ENCODE results near the gene UNC5C.
"Not testable (repeated sequence)": the region's sequence is repeated elsewhere in the genome, so short reads cannot be mapped to it uniquely, and the experiment has no call there.

The UNC5C gene

DNA sequence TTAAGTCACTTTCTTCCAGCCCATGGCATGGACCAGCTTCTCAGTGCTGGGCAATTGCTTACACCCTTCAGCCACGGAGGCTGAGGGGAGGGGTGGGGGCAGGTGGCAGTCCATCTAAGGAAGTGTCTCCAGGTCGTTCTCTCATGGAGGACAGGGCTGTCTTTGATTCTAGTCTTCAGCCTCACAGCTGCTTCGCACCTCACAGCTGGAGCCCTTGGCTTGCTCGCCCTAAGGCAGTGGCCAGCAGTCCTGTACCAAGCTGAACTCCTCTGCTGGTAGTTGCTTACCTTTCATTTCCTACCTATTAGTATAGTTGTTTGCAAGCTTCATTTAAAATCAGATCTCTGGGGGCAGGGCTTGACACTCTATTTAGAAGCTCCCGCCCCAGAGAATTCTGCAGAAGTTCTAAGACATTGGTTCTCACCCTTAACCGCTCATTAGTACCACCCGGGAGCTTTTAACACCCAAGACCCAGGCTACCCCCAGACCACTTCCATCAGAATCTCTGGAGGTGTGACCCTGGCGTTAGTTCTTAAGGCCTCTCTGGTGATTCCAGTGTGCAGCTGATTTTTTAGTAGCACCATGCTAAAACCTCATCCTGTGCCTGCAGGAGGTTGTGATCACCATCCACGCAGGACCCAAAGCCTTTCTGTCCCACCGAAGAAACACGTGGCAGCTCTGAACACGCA is 386.8 kb downstream of the UNC5C start:
- no peak for DNase-seq

DNA sequence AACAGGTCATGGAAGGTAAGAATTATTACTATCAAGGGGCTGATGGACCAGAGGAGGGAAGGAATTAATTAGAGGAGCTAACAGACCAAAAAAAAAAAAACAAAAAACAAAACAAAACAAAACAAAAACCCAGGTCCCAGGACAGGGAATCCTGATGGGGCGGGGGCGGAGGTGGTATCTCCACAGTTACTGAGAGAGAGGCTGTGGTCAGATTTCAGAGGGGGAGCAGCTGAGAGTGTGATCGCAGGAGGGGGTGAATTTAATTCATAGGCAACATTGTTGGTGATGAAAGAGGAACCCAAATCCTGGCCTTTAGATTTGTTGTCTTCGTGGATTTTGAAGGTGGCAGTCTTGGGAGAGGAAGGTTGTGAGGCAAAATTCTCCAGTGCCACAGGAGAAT is 389.4 kb downstream of the UNC5C start:
- no peak for DNase-seq

DNA sequence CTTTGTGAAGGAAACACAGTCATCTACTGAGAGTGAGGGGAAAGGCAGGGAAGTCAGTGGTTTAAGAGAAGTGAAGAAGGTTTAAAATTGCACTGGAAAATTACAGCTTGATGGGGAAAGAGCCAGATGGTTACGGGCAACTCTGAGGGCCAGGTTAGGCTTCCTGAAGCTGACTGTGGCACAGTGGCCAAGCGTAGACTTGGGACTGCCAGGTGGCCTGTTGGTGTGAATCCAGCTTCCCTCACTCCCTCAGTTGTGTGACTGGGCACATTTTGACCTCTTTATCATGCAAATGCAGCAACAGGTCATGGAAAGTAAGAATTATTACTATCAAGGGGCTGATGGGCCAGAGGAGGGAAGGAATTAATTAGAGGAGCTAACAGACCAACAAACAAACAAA is 390.1 kb downstream of the UNC5C start:
- DNase-seq: no peak

DNA sequence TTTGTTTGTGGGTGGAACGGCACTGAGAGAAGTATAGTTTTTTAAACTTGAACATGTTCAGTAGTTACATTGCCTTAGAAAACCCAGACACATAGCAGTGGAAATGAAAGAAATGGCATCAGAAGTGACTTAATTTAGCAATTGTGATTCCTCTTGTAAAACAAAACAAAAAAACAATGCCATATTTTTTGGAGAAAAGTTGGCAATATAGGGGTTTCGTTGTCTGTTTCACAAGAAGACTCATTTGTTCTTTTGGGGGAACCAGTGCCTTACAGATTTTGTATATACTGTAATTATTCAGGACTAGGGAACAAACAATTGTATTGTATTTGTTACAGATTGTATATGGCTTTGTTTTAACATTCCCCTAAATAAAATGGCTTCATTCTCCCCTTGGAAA is 390.7 kb downstream of the UNC5C start:
- DNase-seq: no peak

DNA sequence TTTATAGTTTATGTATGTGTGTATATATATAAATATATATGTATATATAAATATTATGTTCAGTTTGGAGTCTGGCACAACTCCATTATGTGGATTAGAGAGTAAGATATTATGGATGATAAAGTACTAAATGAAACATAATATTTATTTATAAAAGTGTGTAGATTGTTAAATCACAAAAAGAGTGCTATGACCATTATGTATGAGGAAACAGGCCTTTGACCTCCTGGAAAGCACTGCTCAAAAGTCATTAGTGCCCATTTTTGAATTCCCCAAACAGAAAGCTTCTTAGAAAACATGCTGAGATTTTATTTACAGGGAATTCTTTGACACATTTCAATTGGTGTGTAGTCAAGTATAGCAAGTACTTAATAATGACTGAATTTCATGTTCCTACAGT is 391.2 kb downstream of the UNC5C start:
- no peak for DNase-seq

DNA sequence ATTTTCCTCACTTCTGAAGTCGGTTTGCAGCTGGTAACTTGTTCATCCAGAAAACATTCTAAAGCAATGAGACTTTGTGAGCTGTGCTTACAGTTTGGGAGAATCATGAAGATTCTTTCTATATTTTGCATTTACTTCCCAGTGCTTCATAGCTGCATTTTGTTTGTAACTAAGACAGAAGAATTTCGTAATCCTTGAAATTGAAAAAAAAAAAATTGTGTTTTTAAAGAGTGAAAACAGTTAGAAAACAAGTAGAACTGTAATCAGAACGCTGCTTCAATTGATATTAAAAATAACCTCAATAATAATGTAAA is 392.4 kb downstream of the UNC5C start:
- DNase-seq: no peak

DNA sequence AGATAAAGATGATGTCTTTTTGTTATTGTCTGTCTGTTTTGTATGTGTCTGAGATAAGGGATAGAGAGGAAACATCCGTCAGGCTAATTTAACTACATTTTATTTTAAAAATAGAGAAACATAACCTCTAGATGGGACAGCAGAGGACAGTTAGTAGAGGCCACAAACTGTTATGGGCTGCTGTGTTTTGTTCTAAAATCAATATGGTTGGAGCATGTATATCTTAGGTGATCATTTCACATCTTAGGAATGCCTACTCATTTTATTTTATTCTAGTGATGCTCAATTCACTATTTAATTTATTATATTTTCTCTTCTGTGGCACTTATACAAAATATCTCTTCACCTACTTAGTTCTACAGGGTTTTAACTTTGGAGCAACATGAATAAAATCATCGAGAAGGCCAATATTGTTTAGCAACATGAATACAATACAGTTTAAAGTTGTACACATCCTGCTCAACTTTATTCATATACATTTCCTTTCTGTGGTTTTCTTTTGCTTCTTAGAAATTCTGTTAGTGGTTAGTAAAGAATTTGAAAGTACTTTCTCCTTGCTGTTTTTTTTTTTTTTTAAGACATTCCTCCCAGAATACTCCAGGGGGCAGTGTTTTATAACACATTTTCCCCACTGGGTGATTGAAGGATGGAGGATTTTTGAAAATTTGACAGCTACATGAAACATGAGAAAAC is 392.9 kb downstream of the UNC5C start:
- DNase-seq: peak; percentile 49

DNA sequence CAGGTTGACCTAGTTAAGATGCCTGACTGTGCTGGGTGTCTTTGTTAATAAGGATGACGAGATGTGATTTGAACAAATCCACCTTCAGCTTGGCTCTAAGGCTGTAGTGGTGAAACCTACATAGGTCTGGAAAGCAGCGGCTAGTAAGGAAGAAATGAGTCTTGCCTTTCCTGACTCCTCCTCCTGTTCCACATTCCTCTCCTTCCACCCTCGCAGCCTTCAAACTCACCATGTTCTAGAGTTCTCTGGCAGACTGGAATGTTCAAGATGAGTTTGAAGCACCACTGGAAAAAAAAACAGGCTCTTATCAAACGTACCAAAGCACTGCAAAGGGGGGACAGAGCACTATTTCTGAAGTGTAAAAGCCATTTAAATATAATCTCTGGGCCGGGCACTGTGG is 395.6 kb downstream of the UNC5C start:
- no peak for DNase-seq

DNA sequence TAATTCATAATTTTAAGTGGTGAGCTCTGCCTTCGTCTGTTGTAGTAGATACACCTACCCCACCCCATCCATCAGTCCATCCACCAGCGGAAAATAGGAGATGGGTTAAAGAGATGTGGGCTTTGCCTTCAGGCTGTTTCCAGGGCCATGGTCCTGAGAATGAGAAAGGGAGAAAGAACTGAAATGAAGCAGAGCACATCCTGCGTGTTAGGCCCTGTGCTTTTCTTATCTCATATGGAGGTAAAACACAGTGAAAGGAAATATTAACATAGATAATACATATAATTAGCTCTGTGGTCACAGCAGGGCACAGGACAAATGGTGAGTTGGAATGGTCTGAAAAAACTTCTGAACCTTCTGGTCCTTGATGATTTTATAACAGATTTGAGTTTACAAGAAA is 397.5 kb downstream of the UNC5C start:
- no peak for DNase-seq

DNA sequence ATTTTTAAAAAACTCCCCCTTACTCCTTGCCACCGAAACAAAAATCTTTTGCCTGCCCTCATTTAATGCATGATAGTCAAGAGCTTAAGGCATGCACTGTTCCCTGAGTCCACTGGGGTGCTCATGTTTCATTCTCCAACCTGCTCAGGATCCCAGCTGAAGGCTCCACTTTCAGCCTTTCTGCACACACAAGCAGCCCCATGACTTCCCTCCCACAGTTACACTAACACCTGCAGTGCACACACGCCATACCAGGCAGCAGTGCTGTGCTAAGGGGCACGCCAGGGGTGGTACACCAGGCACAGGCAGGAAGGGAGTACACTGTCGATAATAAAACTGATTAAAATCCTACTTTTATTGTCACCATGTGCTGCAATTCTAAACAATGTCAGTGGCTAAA is 405.8 kb downstream of the UNC5C start:
- DNase-seq: no peak

DNA sequence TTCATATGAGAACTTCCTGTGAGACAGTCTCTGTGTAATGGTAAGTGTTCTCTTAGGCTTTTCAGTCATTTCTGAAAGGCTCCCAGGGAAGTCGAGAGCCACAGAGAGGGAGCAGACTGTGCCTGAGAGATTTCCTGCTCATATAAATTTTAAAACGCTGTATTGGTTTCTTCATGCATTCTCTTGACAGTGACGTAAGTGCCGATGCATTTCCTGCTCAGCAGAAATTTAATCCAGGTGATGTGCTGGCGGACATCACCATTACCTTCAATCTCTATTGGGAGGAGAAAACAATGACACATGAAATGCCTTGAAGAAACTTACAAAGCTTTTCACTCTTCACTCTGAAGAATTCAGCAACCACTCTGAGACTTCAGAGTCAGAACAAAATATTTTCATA is 407.4 kb downstream of the UNC5C start:
- DNase-seq: no peak

DNA sequence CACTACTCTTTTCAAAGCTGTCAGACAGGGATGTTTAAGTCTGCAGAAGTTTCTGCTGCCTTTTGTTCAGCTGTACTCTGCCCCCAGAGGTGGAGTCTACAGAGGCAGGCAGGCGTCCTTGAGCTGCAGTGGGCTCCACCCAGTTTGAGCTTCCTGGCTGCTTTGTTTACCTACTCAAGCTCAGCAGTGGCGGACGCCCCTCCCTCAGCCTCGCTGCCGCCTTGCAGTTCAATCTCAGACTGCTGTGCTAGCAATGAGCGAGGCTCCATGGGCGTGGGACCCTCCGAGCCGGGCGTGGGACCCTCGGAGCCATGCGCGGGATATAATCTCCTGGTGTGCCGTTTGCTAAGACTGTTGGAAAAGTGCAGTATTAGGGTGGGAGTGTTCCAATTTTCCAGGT is 409.3 kb downstream of the UNC5C start:
- DNase-seq: not testable (repeated sequence)

DNA sequence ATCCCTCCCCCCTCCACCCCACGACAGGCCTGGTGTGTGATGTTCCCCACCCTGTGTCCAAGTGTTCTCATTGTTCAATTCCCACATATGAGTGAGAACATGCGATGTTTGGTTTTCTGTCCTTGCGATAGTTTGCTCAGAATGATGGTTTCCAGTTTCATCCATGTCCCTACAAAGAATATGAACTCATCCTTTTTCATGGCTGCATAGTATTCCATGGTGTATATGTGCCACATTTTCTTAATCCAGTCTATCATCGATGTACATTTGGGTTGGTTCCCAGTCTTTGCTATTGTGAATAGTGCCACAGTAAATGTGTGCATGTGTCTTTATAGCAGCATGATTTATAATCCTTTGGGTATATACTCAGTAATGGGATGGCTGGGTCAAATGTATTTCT is 414.8 kb downstream of the UNC5C start:
- not testable (repeated sequence) for DNase-seq

DNA sequence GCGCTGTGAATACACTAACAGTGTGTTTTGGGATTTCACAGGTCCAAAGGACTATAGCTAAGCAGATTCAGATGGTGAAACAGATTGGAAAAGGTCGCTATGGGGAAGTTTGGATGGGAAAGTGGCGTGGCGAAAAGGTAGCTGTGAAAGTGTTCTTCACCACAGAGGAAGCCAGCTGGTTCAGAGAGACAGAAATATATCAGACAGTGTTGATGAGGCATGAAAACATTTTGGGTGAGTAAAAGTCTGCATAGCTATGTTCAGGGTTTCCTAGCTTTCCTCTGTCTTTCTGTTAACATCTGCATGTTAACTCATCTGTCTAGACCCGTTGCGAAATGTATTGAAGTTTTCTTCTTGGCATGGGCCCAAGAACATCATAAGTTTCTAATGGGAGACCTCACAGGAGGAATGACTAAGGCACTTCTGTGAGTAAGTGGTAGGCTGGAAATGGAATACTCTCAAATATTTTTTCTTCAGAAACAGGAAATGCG is 418.9 kb downstream of the UNC5C start:
- DNase-seq: no peak

DNA sequence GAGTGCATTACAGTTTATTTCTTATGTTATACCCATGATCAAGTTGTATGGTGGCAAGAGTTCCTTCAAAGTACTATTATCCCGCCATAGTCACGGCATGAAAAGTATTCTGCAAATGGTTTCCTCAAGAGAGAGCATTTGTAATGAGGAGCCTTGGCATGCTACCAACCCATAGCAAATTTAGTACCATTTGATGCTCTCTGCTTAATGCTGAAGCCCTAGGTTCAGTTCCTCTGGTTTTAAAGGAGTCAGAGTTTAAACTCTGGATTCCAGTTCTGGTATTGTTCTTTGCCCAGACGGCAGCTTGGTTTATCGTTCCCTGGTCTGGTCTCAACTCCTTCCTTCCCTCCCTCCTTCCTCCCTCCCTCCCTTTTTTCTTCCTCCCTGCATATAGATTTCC is 419.7 kb downstream of the UNC5C start:
- no peak for DNase-seq

DNA sequence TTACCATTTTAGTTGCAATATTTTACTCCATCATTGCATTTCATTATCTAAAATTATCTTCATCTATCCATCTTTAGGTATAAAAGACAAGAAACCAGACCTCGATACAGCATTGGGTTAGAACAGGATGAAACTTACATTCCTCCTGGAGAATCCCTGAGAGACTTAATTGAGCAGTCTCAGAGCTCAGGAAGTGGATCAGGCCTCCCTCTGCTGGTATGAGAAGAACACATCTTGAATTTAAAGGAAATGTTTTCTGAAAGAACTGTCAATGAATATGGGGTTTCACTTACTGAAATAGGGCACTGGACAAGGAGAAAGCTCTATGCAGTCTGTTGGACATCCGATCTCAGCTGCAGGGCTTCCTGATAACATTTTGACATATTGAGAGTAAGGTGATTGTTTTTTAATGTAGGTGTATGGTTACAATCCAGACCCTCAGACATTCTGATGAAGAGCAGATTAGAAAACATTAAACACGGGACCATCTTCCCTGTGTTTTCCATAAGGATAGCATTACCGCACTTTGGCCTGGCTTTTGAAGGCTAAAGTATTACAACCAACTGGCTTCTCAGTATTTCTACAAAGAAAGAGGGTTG is 423.8 kb downstream of the UNC5C start:
- no peak for DNase-seq

DNA sequence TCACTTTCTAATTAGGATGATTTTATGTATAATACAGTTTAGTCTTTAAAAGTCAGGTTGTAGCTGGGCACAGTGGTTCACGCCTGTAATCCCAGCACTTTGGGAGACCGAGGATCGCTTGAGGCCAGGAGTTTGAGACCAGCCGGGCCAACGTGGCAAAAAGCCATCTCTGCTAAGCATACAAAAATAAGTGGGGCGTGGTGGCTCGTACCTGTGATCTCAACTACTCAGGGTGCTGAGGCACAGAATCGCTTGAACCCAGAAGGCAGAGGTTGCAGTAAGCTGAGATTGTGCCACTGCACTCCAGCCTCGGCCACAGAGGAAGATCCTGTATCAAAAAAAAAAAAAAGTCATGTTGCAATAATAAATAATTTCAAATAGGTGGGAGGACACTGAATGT is 426.8 kb downstream of the UNC5C start:
- no peak for DNase-seq

DNA sequence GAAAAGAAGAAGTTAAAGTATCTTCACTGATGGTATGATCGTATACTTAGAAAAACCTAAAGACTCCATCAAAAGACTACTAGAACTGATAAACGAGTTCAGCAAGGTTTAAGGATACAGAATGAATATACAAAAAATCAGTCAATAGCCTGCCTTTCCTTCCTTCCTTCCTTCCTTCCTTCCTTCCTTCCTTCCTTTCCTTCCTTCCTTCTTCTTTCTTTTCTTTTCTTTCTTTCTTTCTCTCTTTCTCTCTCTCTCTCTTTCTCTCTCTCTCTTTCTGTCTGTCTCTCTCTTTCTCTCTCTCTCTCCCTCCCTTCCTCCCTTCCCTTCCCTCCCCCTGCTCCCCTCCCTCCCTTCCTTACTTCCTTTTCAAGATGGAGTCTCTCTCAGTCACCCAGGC is 428.3 kb downstream of the UNC5C start:
- no peak for DNase-seq

DNA sequence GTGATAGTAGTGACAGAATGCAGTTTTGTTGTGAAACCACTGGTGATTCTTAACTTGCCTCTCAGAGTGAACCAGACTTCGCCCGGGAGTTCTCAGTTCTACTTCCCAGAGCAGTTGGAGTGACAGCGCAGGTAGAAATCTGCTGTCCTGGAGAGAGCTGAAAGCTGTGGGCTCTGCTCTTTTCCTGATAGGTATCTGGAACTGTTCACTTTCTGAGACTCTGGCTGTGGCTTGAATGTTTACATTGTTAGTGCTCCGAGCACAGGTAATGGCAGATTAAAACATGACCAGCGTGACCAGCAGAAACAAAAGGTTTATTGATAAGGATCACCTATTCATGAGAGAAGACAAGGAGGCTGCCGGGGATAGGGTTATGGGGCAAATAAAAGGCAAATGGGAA is 430.3 kb downstream of the UNC5C start:
- no peak for DNase-seq

DNA sequence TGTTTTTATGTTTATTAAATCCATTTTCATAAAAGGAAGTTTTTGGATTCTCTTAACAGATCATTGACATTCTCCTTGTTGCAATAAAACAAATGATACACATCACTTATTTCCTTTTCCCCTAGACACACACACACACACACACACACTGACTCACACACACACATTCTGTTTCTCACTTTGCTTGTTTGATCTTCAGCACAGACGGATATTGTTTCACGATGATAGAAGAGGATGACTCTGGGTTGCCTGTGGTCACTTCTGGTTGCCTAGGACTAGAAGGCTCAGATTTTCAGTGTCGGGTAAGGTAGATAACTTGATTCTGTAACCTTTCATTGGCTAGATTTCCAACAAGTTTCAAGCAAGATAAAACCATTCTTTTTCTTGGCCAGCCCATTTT is 434.3 kb downstream of the UNC5C start:
- no peak for DNase-seq

Data from activated CD4-positive, alpha-beta T cell treated with anti-CD3 and anti-CD28 coated beads, Interleukin-2, amount 50 U/mL, for 16 hours (primary cell).